ENCODE measurements around the gene NR1D1. TPM values are rescaled to one million over a fixed set of nuclear protein-coding genes. Genes with fewer than 3 reads are reported as not detected.
A peak's percentile ranks its signal among the peaks of the same experiment; 100 is the strongest.

NR1D1 gene
- total and polyA plus RNA-seq, 2 of the 13 experiments (the other 11 are each of a cell fraction or from before 2014, with no cell fraction given): 2.1 to 2.7 TPM

DNA sequence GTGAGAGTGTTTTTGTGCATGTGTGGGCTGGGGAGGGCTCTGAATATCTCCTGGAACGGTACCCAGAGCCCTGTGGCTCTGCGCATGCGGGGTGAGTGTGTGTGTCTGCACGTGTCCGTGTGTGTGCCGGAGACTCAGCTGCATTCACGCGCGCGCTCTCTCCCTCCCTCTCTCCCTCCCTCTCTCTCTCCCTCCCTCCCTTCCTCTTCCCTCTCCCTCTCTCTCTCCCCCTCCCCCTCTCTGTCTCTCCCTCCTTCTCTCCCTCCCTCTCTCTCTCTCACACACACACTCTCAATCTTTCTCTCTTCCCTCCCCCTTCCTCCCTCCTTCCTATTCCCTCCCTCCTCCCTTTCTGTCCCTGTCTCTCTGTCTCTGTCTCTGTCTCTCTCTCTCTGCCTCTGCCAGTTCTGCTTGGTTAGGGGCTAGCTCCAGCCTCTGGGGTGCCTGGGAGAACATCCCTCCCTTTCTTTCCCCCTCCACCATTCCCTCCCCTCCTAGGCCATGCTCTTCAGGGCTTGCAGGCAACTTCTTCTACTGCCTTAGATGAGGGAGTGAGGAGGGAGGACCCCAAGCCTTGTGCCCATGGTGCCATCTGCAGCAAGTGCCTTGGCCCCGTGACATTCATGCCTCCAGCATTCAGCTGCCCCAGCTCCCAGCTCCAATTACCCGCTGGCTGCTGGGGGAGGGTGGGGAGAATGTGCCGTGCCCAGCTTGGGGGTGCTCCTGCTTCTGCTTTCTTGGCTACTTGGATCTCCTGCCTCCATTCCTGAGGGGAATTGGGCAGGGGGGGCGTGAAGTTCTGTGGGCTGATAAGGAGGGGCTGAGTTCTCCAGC is 31.3 kb downstream of the NR1D1 start (continued):
- TF ChIP-seq, protein P1, sequence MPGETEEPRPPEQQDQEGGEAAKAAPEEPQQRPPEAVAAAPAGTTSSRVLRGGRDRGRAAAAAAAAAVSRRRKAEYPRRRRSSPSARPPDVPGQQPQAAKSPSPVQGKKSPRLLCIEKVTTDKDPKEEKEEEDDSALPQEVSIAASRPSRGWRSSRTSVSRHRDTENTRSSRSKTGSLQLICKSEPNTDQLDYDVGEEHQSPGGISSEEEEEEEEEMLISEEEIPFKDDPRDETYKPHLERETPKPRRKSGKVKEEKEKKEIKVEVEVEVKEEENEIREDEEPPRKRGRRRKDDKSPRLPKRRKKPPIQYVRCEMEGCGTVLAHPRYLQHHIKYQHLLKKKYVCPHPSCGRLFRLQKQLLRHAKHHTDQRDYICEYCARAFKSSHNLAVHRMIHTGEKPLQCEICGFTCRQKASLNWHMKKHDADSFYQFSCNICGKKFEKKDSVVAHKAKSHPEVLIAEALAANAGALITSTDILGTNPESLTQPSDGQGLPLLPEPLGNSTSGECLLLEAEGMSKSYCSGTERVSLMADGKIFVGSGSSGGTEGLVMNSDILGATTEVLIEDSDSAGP (CRISPR knock-in tag; IDR thresholded peaks at IDR 0.05; ENCODE audit: borderline replicate concordance): no peak
- TF ChIP-seq ATF7-NPFF (CRISPR knock-in tag; IDR thresholded peaks at IDR 0.05; ENCODE audit: low read depth) (0 out of 2 replicates have a peak, but pooled peaks have one; percentile 30), ZNF501 (CRISPR knock-in tag; IDR thresholded peaks at IDR 0.05) (no peak), ZBTB38 (CRISPR knock-in tag; IDR thresholded peaks at IDR 0.05) (peak; percentile 39; the same call in 1 of the 2 replicates), PAX8 (CRISPR knock-in tag; IDR thresholded peaks at IDR 0.05; ENCODE audit: borderline replicate concordance) (no peak), ZFY (CRISPR knock-in tag; IDR thresholded peaks at IDR 0.05) (no peak), MED13 (CRISPR knock-in tag; IDR thresholded peaks at IDR 0.05) (no peak), ZNF891 (CRISPR knock-in tag; IDR thresholded peaks at IDR 0.05) (peak; percentile 34; the same call in 1 of the 2 replicates), ZNF12 (CRISPR knock-in tag; IDR thresholded peaks at IDR 0.05) (no peak), ZNF772 (CRISPR knock-in tag; IDR thresholded peaks at IDR 0.05) (no peak), PCBP1 (IDR thresholded peaks at IDR 0.05; ENCODE audit: borderline replicate concordance, low read depth, low read length) (peak; percentile 81; the same call in 1 of the 2 replicates)
- TF ChIP-seq, protein P2, sequence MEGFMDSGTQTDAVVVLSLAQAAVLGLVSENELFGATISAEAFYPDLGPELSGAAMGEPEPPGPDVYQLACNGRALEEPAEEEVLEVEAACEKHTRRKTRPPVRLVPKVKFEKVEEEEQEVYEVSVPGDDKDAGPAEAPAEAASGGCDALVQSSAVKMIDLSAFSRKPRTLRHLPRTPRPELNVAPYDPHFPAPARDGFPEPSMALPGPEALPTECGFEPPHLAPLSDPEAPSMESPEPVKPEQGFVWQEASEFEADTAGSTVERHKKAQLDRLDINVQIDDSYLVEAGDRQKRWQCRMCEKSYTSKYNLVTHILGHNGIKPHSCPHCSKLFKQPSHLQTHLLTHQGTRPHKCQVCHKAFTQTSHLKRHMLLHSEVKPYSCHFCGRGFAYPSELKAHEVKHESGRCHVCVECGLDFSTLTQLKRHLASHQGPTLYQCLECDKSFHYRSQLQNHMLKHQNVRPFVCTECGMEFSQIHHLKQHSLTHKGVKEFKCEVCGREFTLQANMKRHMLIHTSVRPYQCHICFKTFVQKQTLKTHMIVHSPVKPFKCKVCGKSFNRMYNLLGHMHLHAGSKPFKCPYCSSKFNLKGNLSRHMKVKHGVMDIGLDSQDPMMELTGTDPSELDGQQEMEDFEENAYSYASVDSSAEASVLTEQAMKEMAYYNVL (CRISPR knock-in tag; IDR thresholded peaks at IDR 0.05; ENCODE audit: borderline replicate concordance): peak; percentile 90
- TF ChIP-seq, protein P3, sequence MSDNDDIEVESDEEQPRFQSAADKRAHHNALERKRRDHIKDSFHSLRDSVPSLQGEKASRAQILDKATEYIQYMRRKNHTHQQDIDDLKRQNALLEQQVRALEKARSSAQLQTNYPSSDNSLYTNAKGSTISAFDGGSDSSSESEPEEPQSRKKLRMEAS (IDR thresholded peaks at IDR 0.05): peak; percentile 25; the same call in 1 of the 2 replicates
- TF ChIP-seq, protein P4, sequence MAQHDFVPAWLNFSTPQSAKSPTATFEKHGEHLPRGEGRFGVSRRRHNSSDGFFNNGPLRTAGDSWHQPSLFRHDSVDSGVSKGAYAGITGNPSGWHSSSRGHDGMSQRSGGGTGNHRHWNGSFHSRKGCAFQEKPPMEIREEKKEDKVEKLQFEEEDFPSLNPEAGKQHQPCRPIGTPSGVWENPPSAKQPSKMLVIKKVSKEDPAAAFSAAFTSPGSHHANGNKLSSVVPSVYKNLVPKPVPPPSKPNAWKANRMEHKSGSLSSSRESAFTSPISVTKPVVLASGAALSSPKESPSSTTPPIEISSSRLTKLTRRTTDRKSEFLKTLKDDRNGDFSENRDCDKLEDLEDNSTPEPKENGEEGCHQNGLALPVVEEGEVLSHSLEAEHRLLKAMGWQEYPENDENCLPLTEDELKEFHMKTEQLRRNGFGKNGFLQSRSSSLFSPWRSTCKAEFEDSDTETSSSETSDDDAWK (CRISPR knock-in tag; IDR thresholded peaks at IDR 0.05): no peak
- TF ChIP-seq, protein P5, sequence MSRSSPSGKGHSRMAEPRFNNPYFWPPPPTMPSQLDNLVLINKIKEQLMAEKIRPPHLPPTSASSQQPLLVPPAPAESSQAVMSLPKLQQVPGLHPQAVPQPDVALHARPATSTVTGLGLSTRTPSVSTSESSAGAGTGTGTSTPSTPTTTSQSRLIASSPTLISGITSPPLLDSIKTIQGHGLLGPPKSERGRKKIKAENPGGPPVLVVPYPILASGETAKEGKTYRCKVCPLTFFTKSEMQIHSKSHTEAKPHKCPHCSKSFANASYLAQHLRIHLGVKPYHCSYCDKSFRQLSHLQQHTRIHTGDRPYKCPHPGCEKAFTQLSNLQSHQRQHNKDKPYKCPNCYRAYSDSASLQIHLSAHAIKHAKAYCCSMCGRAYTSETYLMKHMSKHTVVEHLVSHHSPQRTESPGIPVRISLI (CRISPR knock-in tag; IDR thresholded peaks at IDR 0.05; ENCODE audit: borderline replicate concordance): no peak
- TF ChIP-seq, protein P6, sequence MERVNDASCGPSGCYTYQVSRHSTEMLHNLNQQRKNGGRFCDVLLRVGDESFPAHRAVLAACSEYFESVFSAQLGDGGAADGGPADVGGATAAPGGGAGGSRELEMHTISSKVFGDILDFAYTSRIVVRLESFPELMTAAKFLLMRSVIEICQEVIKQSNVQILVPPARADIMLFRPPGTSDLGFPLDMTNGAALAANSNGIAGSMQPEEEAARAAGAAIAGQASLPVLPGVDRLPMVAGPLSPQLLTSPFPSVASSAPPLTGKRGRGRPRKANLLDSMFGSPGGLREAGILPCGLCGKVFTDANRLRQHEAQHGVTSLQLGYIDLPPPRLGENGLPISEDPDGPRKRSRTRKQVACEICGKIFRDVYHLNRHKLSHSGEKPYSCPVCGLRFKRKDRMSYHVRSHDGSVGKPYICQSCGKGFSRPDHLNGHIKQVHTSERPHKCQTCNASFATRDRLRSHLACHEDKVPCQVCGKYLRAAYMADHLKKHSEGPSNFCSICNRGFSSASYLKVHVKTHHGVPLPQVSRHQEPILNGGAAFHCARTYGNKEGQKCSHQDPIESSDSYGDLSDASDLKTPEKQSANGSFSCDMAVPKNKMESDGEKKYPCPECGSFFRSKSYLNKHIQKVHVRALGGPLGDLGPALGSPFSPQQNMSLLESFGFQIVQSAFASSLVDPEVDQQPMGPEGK (CRISPR knock-in tag; IDR thresholded peaks at IDR 0.05): 0 out of 2 replicates have a peak, but pooled peaks have one; percentile 30
- TF ChIP-seq, protein P7, sequence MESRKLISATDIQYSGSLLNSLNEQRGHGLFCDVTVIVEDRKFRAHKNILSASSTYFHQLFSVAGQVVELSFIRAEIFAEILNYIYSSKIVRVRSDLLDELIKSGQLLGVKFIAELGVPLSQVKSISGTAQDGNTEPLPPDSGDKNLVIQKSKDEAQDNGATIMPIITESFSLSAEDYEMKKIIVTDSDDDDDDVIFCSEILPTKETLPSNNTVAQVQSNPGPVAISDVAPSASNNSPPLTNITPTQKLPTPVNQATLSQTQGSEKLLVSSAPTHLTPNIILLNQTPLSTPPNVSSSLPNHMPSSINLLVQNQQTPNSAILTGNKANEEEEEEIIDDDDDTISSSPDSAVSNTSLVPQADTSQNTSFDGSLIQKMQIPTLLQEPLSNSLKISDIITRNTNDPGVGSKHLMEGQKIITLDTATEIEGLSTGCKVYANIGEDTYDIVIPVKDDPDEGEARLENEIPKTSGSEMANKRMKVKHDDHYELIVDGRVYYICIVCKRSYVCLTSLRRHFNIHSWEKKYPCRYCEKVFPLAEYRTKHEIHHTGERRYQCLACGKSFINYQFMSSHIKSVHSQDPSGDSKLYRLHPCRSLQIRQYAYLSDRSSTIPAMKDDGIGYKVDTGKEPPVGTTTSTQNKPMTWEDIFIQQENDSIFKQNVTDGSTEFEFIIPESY (CRISPR knock-in tag; IDR thresholded peaks at IDR 0.05): peak; percentile 79
